MG63 (cell line): ENCODE data around the gene ZFPM1. TPM values are rescaled to one million over a fixed set of nuclear protein-coding genes. Genes with fewer than 3 reads are reported as not detected.

Experiments used
- DNase-seq: peaks from one replicate; pipeline ENCODE4 v3.0.0-alpha.2; 2020
- H3K27me3 ChIP-seq: fragments of 250-450 bp; sonication (Bioruptor Pico); 2 replicates; pipeline ENCODE4 v1.5.1; 2020; ENCODE audit warnings: mild to moderate bottlenecking, moderate library complexity
- H3K36me3 ChIP-seq: fragments of 250-450 bp; sonication (Bioruptor Pico); 2 replicates; pipeline ENCODE4 v1.5.1; 2020; ENCODE audit warnings: mild to moderate bottlenecking, moderate library complexity
- H3K4me3 ChIP-seq: fragments of 250-450 bp; sonication (Bioruptor Pico); 2 replicates; pipeline ENCODE4 v1.5.1; 2020; ENCODE audit warnings: mild to moderate bottlenecking, moderate library complexity
- H3K9me3 ChIP-seq: fragments of 250-450 bp; sonication (Bioruptor Pico); 2 replicates; pipeline ENCODE4 v1.5.1; 2020; ENCODE audit warnings: mild to moderate bottlenecking, moderate library complexity
- total RNA-seq: library from RNA; depleted of rRNA; stranded (reverse); fragments of >200 nt; shearing (Covaris generic); gene quantifications from 2 replicates; pipeline ENCODE4 v1.2.3, GENCODE V29; 2014; ENCODE audit warnings: low replicate concordance

ZFPM1 gene
- total RNA-seq, 1 experiment from 2014 or later: 0.33 TPM

GRCh38 chr16:88439706-88440105, 13.4 kb upstream of the ZFPM1 start:
- Histone ChIP-seq H3K36me3 (no peaks in the 10 kb centered on the region), H3K9me3 (no peaks in the 10 kb centered on the region), H3K4me3 (no peak overlapping the region), H3K27me3 (no peaks in the 10 kb centered on the region)
- no peak for DNase-seq

- Histone ChIP-seq H3K4me3 (no peak overlapping the region), H3K27me3 (no peaks in the 10 kb centered on the region), H3K9me3 (no peaks in the 10 kb centered on the region), H3K36me3 (no peaks in the 10 kb centered on the region)
- DNase-seq: no peak
Measured at GRCh38 chr16:88440111-88440510, 13.0 kb upstream of the ZFPM1 start.

GRCh38 chr16:88440686-88441405, 12.2 kb upstream of the ZFPM1 start:
- no peak for DNase-seq
- Histone ChIP-seq H3K36me3 (no peaks in the 10 kb centered on the region), H3K4me3 (no peak overlapping the region), H3K27me3 (no peaks in the 10 kb centered on the region), H3K9me3 (no peaks in the 10 kb centered on the region)

- no peaks in the 10 kb centered on the region for H3K9me3 ChIP-seq
- no peak overlapping the region for H3K4me3 ChIP-seq
- no peak for DNase-seq
- H3K36me3 ChIP-seq: no peaks in the 10 kb centered on the region
- H3K27me3 ChIP-seq: no peaks in the 10 kb centered on the region
Measured at GRCh38 chr16:88441460-88441859, 11.6 kb upstream of the ZFPM1 start.

- H3K4me3 ChIP-seq: no peak overlapping the region
- no peaks in the 10 kb centered on the region for H3K9me3 ChIP-seq
- no peak for DNase-seq
- H3K36me3 ChIP-seq: no peaks in the 10 kb centered on the region
- no peaks in the 10 kb centered on the region for H3K27me3 ChIP-seq
Measured at GRCh38 chr16:88442383-88442726, 10.7 kb upstream of the ZFPM1 start.

GRCh38 chr16:88442727-88443576, 10.1 kb upstream of the ZFPM1 start:
- Histone ChIP-seq H3K27me3 (no peaks in the 10 kb centered on the region), H3K4me3 (no peak overlapping the region), H3K36me3 (no peaks in the 10 kb centered on the region), H3K9me3 (no peaks in the 10 kb centered on the region)
- peak; percentile 55 for DNase-seq

- no peaks in the 10 kb centered on the region for H3K27me3 ChIP-seq
- DNase-seq: no peak
- H3K4me3 ChIP-seq: no peak overlapping the region
- no peaks in the 10 kb centered on the region for H3K9me3 ChIP-seq
- H3K36me3 ChIP-seq: no peaks in the 10 kb centered on the region
Measured at GRCh38 chr16:88444826-88445582, 8.1 kb upstream of the ZFPM1 start.

GRCh38 chr16:88445583-88445960, 7.5 kb upstream of the ZFPM1 start:
- Histone ChIP-seq H3K36me3 (no peaks in the 10 kb centered on the region), H3K9me3 (no peaks in the 10 kb centered on the region), H3K4me3 (no peak overlapping the region), H3K27me3 (no peaks in the 10 kb centered on the region)
- no peak for DNase-seq

GRCh38 chr16:88446061-88446460, 7.0 kb upstream of the ZFPM1 start:
- H3K27me3 ChIP-seq: no peaks in the 10 kb centered on the region
- H3K36me3 ChIP-seq: no peaks in the 10 kb centered on the region
- no peak for DNase-seq
- no peak overlapping the region for H3K4me3 ChIP-seq
- H3K9me3 ChIP-seq: no peaks in the 10 kb centered on the region

GRCh38 chr16:88446736-88447135, 6.3 kb upstream of the ZFPM1 start:
- H3K27me3 ChIP-seq: no peaks in the 10 kb centered on the region
- H3K36me3 ChIP-seq: no peaks in the 10 kb centered on the region
- H3K9me3 ChIP-seq: no peaks in the 10 kb centered on the region
- DNase-seq: no peak
- H3K4me3 ChIP-seq: no peak overlapping the region

GRCh38 chr16:88447881-88448280, 5.2 kb upstream of the ZFPM1 start:
- no peaks in the 10 kb centered on the region for H3K9me3 ChIP-seq
- H3K27me3 ChIP-seq: no peaks in the 10 kb centered on the region
- H3K4me3 ChIP-seq: no peak overlapping the region
- DNase-seq: no peak
- H3K36me3 ChIP-seq: no peaks in the 10 kb centered on the region

GRCh38 chr16:88448461-88449266, 4.4 kb upstream of the ZFPM1 start:
- no peaks in the 10 kb centered on the region for H3K36me3 ChIP-seq

GRCh38 chr16:88449267-88449561, 3.9 kb upstream of the ZFPM1 start:
- H3K27me3 ChIP-seq: no peaks in the 10 kb centered on the region
- H3K9me3 ChIP-seq: no peaks in the 10 kb centered on the region
- no peaks in the 10 kb centered on the region for H3K36me3 ChIP-seq
- H3K4me3 ChIP-seq: no peak overlapping the region
- no peak for DNase-seq

More at GRCh38 chr16:88448461-88449266, 4.4 kb upstream of the ZFPM1 start:
- Histone ChIP-seq H3K4me3 (no peak overlapping the region), H3K9me3 (no peaks in the 10 kb centered on the region), H3K27me3 (no peaks in the 10 kb centered on the region)
- DNase-seq: no peak

GRCh38 chr16:88451586-88452481, 1.2 kb upstream of the ZFPM1 start:
- no peaks in the 10 kb centered on the region for H3K36me3 ChIP-seq
- no peaks in the 10 kb centered on the region for H3K9me3 ChIP-seq
- DNase-seq: peak; percentile 39
- no peaks in the 10 kb centered on the region for H3K27me3 ChIP-seq
- no peak overlapping the region; the same call in 1 of the 2 replicates for H3K4me3 ChIP-seq

GRCh38 chr16:88452482-88453216, 431 bp upstream of the ZFPM1 start:
- peak; percentile 87 for DNase-seq
- no peaks in the 10 kb centered on the region for H3K36me3 ChIP-seq
- H3K4me3 ChIP-seq: peak overlapping the region; percentile 54
- no peaks in the 10 kb centered on the region for H3K9me3 ChIP-seq
- no peaks in the 10 kb centered on the region for H3K27me3 ChIP-seq
